RWPE2 (cell line): Measurements from ENCODE around the gene RAB28.

Source experiments
- ATAC-seq: fragments of 200-7000 bp; cut with Tn5 transposase; 3 replicates; pipeline ENCODE4 v1.9.1; 2021; ENCODE audit warnings: low read depth
- DNase-seq: peaks from one replicate; pipeline ENCODE4 v3.0.0-alpha.2; 2020; ENCODE audit warnings: low spot score
- H3K27ac ChIP-seq: fragments of 450-650 bp; 2 replicates; pipeline ENCODE4 v1.5.1; 2017; ENCODE audit warnings: mild to moderate bottlenecking; ENCODE audit not compliant: poor library complexity, severe bottlenecking
- H3K27me3 ChIP-seq: fragments of 250-450 bp; sonication (Bioruptor Pico); 2 replicates; pipeline ENCODE4 v1.5.1; 2021; ENCODE audit warnings: mild to moderate bottlenecking, moderate library complexity; ENCODE audit not compliant: insufficient read depth, poor library complexity, severe bottlenecking
- H3K36me3 ChIP-seq: fragments of 250-450 bp; sonication (Bioruptor Pico); 2 replicates; pipeline ENCODE4 v1.5.1; 2020; ENCODE audit warnings: low read depth, mild to moderate bottlenecking, moderate library complexity
- H3K4me1 ChIP-seq: fragments of 250-450 bp; sonication (Bioruptor Pico); 2 replicates; pipeline ENCODE4 v1.5.1; 2021; ENCODE audit warnings: mild to moderate bottlenecking, moderate library complexity; ENCODE audit not compliant: insufficient read depth, poor library complexity, severe bottlenecking
- H3K4me3 ChIP-seq: fragments of 250-450 bp; sonication (Bioruptor Pico); 2 replicates; pipeline ENCODE4 v1.5.1; 2021; ENCODE audit warnings: mild to moderate bottlenecking, moderate library complexity; ENCODE audit not compliant: severe bottlenecking
- H3K9me3 ChIP-seq: fragments of 250-450 bp; sonication (Bioruptor Pico); 2 replicates; pipeline ENCODE4 v1.5.1; 2021; ENCODE audit warnings: mild to moderate bottlenecking, moderate library complexity; ENCODE audit not compliant: severe bottlenecking
- TF ChIP-seq, protein P1 (sequence below): fragments of 450-650 bp; IDR thresholded peaks from one replicate; pipeline ENCODE4 v1.5.1; 2017; ENCODE audit warnings: mild to moderate bottlenecking, moderate library complexity; ENCODE audit not compliant: poor library complexity, severe bottlenecking

Gene RAB28

DNA sequence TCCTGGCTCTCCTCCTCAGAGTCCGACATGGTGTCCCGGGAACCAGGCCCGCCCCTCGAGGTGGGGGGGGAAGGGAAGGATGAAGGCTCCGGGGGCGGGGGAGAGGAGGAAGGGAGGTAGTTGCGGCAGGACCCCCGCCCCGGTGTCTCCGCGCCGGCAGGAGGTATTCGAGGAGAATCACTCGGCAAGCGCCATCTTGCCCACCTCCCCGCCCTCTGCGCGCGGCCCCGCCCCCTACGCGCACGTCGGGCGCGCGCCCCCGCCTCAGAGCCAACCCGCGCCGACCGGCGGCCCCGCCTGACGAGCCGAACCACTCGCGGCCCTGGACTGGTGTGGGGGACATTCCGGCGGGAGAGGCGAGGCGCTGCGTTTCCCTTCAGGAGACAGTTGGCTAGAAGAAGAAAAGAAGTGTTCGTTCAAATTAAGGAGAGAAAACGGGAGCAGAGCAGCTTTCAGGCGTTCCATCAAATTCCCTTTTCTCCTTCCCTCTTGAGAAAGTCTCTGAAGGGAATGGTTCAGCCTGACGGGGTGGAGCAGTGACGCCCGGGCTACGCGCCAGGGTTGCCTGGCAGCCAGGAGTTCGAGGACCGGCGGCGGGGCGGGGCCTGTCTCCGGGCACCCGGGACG is at the start of gene RAB28:
TSS of gene RAB28 (minus strand) at position 219 of the 627 bp plus-strand sequence.
- Histone ChIP-seq H3K9me3 (no peaks in the 10 kb centered on the region), H3K36me3 (peaks cover 2% of the 10 kb centered on the region; the same call in 1 of the 2 replicates), H3K4me3 (peak within 1 kb of the TSS; percentile 72), H3K27ac (peak within 1 kb of the TSS; percentile 54), H3K27me3 (no peaks in the 10 kb centered on the region), H3K4me1 (peaks cover 21% of the 10 kb centered on the region)
- TF ChIP-seq, protein P1, sequence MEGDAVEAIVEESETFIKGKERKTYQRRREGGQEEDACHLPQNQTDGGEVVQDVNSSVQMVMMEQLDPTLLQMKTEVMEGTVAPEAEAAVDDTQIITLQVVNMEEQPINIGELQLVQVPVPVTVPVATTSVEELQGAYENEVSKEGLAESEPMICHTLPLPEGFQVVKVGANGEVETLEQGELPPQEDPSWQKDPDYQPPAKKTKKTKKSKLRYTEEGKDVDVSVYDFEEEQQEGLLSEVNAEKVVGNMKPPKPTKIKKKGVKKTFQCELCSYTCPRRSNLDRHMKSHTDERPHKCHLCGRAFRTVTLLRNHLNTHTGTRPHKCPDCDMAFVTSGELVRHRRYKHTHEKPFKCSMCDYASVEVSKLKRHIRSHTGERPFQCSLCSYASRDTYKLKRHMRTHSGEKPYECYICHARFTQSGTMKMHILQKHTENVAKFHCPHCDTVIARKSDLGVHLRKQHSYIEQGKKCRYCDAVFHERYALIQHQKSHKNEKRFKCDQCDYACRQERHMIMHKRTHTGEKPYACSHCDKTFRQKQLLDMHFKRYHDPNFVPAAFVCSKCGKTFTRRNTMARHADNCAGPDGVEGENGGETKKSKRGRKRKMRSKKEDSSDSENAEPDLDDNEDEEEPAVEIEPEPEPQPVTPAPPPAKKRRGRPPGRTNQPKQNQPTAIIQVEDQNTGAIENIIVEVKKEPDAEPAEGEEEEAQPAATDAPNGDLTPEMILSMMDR, result no peak
- peak; percentile 88 for DNase-seq
- ATAC-seq, result peak; percentile 87

DNA sequence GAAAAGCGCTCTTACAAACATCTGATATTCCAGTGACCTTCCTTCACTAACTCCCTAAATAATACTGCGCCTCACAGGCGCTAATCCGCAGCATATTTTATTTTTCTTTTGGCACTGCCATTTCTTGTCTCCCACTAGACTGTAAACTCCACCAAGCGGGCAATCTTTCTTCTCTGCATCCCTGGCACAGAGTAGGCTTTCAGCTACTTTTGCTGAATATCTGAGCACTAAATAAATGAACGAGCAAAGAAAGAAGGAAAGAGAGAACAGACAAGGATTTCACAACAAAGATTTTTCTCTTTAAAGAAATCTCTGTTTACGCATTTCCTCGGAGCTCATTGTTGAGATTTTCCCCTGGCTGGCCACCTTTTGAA is 47.5 kb upstream of the RAB28 start:
- Histone ChIP-seq H3K9me3 (no peaks in the 10 kb centered on the region), H3K36me3 (no peaks in the 10 kb centered on the region), H3K4me3 (no peak overlapping the region), H3K27me3 (peaks cover 95% of the 10 kb centered on the region), H3K4me1 (no peaks in the 10 kb centered on the region), H3K27ac (no peak overlapping the region)
- TF ChIP-seq, protein P1, result no peak
- ATAC-seq (no peak), DNase-seq (no peak)

DNA sequence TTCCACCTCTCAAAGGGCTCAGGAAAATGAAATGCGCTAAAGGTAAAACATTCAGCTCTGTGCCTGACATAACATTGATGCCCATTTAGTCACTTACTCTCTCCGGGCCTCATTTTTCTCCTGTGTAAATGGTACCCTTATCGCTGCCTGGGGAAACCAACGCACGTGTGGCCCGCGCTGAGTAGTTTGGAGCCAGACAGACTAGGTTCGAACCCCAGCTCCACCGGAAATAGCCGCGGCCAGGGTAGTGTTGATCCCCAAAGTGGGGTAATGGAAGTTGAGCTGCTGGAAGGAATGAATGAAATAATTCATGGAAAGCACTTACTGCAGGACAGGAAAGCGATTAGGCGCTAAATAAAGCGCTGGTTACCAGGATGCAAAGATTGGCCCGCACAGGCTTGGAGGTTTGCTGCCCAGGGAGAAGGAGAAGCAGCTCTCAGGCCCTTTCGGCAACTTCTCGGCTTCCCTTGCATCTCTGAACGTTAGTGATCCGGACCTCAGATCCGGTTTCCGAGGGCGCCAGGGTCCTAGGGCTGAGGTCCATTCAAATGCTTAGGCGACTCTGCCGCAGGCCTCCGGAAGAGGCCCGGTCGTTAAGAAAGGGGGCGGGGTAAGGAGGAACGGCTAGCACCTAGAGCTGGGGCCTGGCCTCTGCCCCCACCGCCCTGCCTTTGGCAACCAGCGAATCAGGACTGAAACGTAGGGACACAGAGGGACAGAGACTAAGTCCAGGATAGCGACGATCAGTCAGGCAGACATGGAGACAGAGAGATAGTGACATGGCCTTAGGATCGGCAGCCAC is 46.9 kb upstream of the RAB28 start:
- no peaks in the 10 kb centered on the region for H3K9me3 ChIP-seq
- H3K36me3 ChIP-seq, result no peaks in the 10 kb centered on the region
- DNase-seq, result no peak
- no peak for ATAC-seq
- H3K4me1 ChIP-seq, result no peaks in the 10 kb centered on the region
- TF ChIP-seq, protein P1, result no peak
- no peak overlapping the region for H3K4me3 ChIP-seq
- no peak overlapping the region for H3K27ac ChIP-seq
- H3K27me3 ChIP-seq, result peaks cover 95% of the 10 kb centered on the region

DNA sequence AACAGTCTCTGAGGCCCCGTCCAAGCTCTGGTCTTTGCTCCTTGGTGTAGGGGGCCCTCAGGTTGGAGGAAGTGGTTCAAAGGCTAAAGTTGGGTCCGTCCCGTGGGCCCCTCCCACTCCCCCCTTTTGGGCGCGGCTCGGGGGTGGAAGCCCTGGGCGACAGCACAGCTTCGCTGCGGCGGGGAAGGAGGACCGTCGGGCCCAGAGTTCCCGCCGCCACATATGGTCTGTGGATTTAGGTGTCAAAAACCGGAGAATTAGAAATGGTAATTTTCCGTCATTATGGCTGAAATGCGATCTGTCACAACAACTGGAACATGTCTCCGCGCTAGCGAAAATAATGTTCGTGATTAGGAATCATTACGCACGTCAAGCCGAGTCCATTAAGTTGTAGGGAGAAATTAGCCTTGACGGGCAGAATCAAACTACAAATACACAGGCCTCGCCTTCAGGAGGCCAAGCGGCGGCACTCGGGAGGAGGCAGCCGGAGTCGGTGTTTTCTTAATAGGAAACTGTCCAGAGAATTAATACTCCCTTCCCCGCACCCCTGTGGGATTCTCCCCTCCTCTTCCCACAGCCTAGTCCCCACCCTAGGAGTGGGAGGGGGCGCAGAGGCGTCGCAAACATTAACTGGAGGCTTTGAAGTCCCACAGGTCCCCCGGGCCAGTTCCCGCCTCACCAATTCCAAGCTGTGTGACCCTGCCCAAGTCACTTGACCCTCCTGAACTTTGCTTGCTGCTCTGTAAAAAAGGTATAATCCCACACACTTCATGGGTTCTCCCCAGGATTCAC is 45.2 kb upstream of the RAB28 start:
- ATAC-seq (no peak), DNase-seq (no peak)
- H3K27me3 ChIP-seq, result peaks cover 95% of the 10 kb centered on the region
- H3K36me3 ChIP-seq, result no peaks in the 10 kb centered on the region
- no peaks in the 10 kb centered on the region for H3K9me3 ChIP-seq
- TF ChIP-seq, protein P1, result no peak
- H3K4me1 ChIP-seq, result no peaks in the 10 kb centered on the region
- H3K4me3 ChIP-seq, result no peak overlapping the region
- H3K27ac ChIP-seq, result no peak overlapping the region
